ENCODE results near the gene HOPX.
A peak's percentile ranks its signal among the peaks of the same experiment; 100 is the strongest.

HOPX gene

GRCh38 chr4:56665781-56666180 lies 15.3 kb downstream of the HOPX start:
- no peak for DNase-seq (ENCODE audit: low read depth)
- TF ChIP-seq CTCF (IDR thresholded peaks at IDR 0.05; ENCODE audit: low read length, missing control alignments), result no peak
- no peak overlapping the region for H3K4me3 ChIP-seq (replicated peaks; ENCODE audit: low read depth, low read length)

- DNase-seq (ENCODE audit: low read depth), result no peak
Observed at GRCh38 chr4:56662782-56663468, 18.2 kb downstream of the HOPX start.

GRCh38 chr4:56659946-56660345 lies 21.1 kb downstream of the HOPX start:
- no peak overlapping the region for H3K4me3 ChIP-seq (replicated peaks; ENCODE audit: low read depth, low read length)
- DNase-seq (ENCODE audit: low read depth), result no peak
- no peak for TF ChIP-seq CTCF (IDR thresholded peaks at IDR 0.05; ENCODE audit: low read length, missing control alignments)

More at GRCh38 chr4:56662782-56663468, 18.2 kb downstream of the HOPX start:
- no peak overlapping the region for H3K4me3 ChIP-seq (replicated peaks; ENCODE audit: low read depth, low read length)
- no peak for TF ChIP-seq CTCF (IDR thresholded peaks at IDR 0.05; ENCODE audit: low read length, missing control alignments)

- H3K4me3 ChIP-seq (replicated peaks; ENCODE audit: low read depth, low read length), result no peak overlapping the region
- DNase-seq (ENCODE audit: low read depth), result peak; percentile 60
- TF ChIP-seq CTCF (IDR thresholded peaks at IDR 0.05; ENCODE audit: low read length, missing control alignments), result no peak
Observed at GRCh38 chr4:56658528-56658927, 22.6 kb downstream of the HOPX start.

GRCh38 chr4:56657818-56658217 lies 23.3 kb downstream of the HOPX start:
- no peak for DNase-seq (ENCODE audit: low read depth)
- no peak for TF ChIP-seq CTCF (IDR thresholded peaks at IDR 0.05; ENCODE audit: low read length, missing control alignments)
- H3K4me3 ChIP-seq (replicated peaks; ENCODE audit: low read depth, low read length), result no peak overlapping the region

- TF ChIP-seq CTCF (IDR thresholded peaks at IDR 0.05; ENCODE audit: low read length, missing control alignments), result no peak
- H3K4me3 ChIP-seq (replicated peaks; ENCODE audit: low read depth, low read length), result no peak overlapping the region
- DNase-seq (ENCODE audit: low read depth), result no peak
Observed at GRCh38 chr4:56657128-56657527, 24.0 kb downstream of the HOPX start.

GRCh38 chr4:56656346-56656643 lies 24.8 kb downstream of the HOPX start:
- TF ChIP-seq CTCF (IDR thresholded peaks at IDR 0.05; ENCODE audit: low read length, missing control alignments), result peak; percentile 15
- H3K4me3 ChIP-seq (replicated peaks; ENCODE audit: low read depth, low read length), result peak overlapping the region; percentile 52
- DNase-seq (ENCODE audit: low read depth), result no peak
